Measurements from ENCODE around the gene MCRS1.

- TF ChIP-seq CTCF (IDR thresholded peaks at IDR 0.05 in 4 of 5, conservative IDR thresholded peaks at IDR 0.05 in 1 of 5): no peak
- TF ChIP-seq POLR2A (IDR thresholded peaks at IDR 0.05): no peak
Measured at GRCh38 chr12:49558526-49558925, 9.4 kb downstream of the MCRS1 start.
